Left lung (tissue), 10 donors: ENCODE results near the gene CTBP1. TPM values are rescaled to one million over a fixed set of nuclear protein-coding genes. Genes with fewer than 3 reads are reported as not detected.

Experiments
- ATAC-seq: fragments of 200-7000 bp; cut with Tn5 transposase; one replicate; pipeline ENCODE4 v1.9.1; 2020; ENCODE audit warnings: moderate library complexity
- DNase-seq, 4 donors: peaks; one replicate each; pipeline ENCODE4 v3.0.0-alpha.2; 2013 to 2020
- H3K27ac ChIP-seq, 2 donors: fragments of 200-600 bp; sonication (generic) in 1 of 2; one replicate each; pipeline versions ENCODE4 v1.5.0 to v1.8.0; 2020 to 2021
- H3K27me3 ChIP-seq, 2 donors: fragments of 200-600 bp; sonication (generic) in 1 of 2; one replicate each; pipeline versions ENCODE4 v1.5.0 to v1.8.0; 2020 to 2021
- H3K36me3 ChIP-seq, 2 donors: fragments of 200-600 bp; sonication (generic) in 1 of 2; one replicate each; pipeline versions ENCODE4 v1.5.0 to v1.8.0; 2020 to 2021
- H3K4me1 ChIP-seq, 2 donors: fragments of 200-600 bp; one replicate each; pipeline ENCODE4 v1.8.0; 2021
- H3K4me3 ChIP-seq, 2 donors: fragments of 200-600 bp; sonication (generic) in 1 of 2; one replicate each; pipeline versions ENCODE4 v1.5.0 to v1.8.0; 2020 to 2021; ENCODE audit warnings: mild to moderate bottlenecking in 1 of 2
- H3K9me3 ChIP-seq, 2 donors: fragments of 200-600 bp; sonication (generic) in 1 of 2; one replicate each; pipeline versions ENCODE4 v1.5.0 to v1.8.0; 2020 to 2021
- CTCF ChIP-seq, 2 donors: fragments of 200-600 bp; sonication (generic) in 1 of 2; IDR thresholded peaks; one replicate each; pipeline versions ENCODE4 v1.5.0 to v1.8.0; 2021; ENCODE audit warnings: antibody characterized with exemption in 2 of 2
- intact Hi-C, 2 donors: fragments of 100-400 bp; cut with DNase I; formaldehyde crosslinking; loops; one replicate each; pipeline versions ENCODE4 v1.11.2 to v1.14.2; 2022
- polyA plus RNA-seq, 6 donors: library from polyadenylated mRNA; unstranded; fragments of 120-200 nt; gene quantifications; one replicate each; pipeline ENCODE4 v1.2.1, GENCODE V29; 2013; ENCODE audit not compliant: insufficient read length in 6 of 6
- total RNA-seq, 2 donors: library from RNA; stranded (reverse); fragmentation: NEBNext Ultra II Directional; extraction: Animal tissue kit (Norgen Biotek cat#: 25700); gene quantifications; one replicate each; pipeline ENCODE4 v1.2.1, GENCODE V29; 2021
- donor health status: DM: no; HTN: yes; CAD: no.
- donor health status: DM: no; HTN: no; CAD: no.

CTBP1 gene
- total and polyA plus RNA-seq, 8 donors, result 93.9 to 167 (median 122) TPM

- H3K27me3 ChIP-seq, result no peaks in the 10 kb centered on the region
- intact Hi-C loops, result loop anchor here in 1 of 2 donors (10.0 kb wide), 1 partner anchor 89 kb away; the partner anchor contains the start of gene UVSSA
- no peak for ATAC-seq
- H3K4me3 ChIP-seq, result no peak overlapping the region
- H3K36me3 ChIP-seq, result no peaks in the 10 kb centered on the region
- TF ChIP-seq CTCF (IDR thresholded peaks at IDR 0.05), result no peak
- peaks cover 0 to 6% of the 10 kb centered on the region in 2 donors for H3K4me1 ChIP-seq
- no peak for DNase-seq
- peaks cover 0 to 15% of the 10 kb centered on the region in 2 donors for H3K9me3 ChIP-seq
- no peak overlapping the region for H3K27ac ChIP-seq
Observed at GRCh38 chr4:1255699-1256098, 6.8 kb upstream of the CTBP1 start.

GRCh38 chr4:1255151-1255550 is 6.2 kb upstream of the CTBP1 start:
- DNase-seq (no peak), ATAC-seq (no peak)
- H3K36me3 ChIP-seq, result no peaks in the 10 kb centered on the region
- H3K4me3 ChIP-seq, result no peak overlapping the region
- peaks cover 0 to 15% of the 10 kb centered on the region in 2 donors for H3K9me3 ChIP-seq
- H3K27me3 ChIP-seq, result no peaks in the 10 kb centered on the region
- H3K4me1 ChIP-seq, result peaks cover 5 to 12% of the 10 kb centered on the region in 2 donors
- intact Hi-C loops, result loop anchor here in 1 of 2 donors (10.0 kb wide), 1 partner anchor 90 kb away; the partner anchor contains the start of gene UVSSA
- TF ChIP-seq CTCF (IDR thresholded peaks at IDR 0.05), result no peak
- no peak overlapping the region for H3K27ac ChIP-seq

- ATAC-seq, result no peak
- Histone ChIP-seq H3K9me3 (peaks cover 0 to 15% of the 10 kb centered on the region in 2 donors), H3K27me3 (no peaks in the 10 kb centered on the region), H3K4me1 (peaks cover 7 to 21% of the 10 kb centered on the region in 2 donors), H3K36me3 (no peaks in the 10 kb centered on the region), H3K27ac (no peak overlapping the region), H3K4me3 (no peak overlapping the region)
- DNase-seq, result no peak
- no peak for TF ChIP-seq CTCF (IDR thresholded peaks at IDR 0.05)
- intact Hi-C loops, result loop anchor here in 1 of 2 donors (10.0 kb wide), 1 partner anchor 91 kb away; the partner anchor contains the start of gene UVSSA
Observed at GRCh38 chr4:1253831-1254230, 4.9 kb upstream of the CTBP1 start.

GRCh38 chr4:1252928-1253492 is 4.1 kb upstream of the CTBP1 start:
- Histone ChIP-seq H3K36me3 (no peaks in the 10 kb centered on the region), H3K9me3 (peaks cover 0 to 15% of the 10 kb centered on the region in 2 donors), H3K27me3 (no peaks in the 10 kb centered on the region), H3K27ac (no peak overlapping the region), H3K4me1 (peaks cover 7 to 21% of the 10 kb centered on the region in 2 donors), H3K4me3 (no peak overlapping the region)
- no peak for TF ChIP-seq CTCF (IDR thresholded peaks at IDR 0.05)
- no peak for DNase-seq
- intact Hi-C loops, result loop anchor here in 1 of 2 donors (10.0 kb wide), 1 partner anchor 92 kb away; the partner anchor contains the start of gene UVSSA
- no peak for ATAC-seq

GRCh38 chr4:1251773-1252066 is 2.8 kb upstream of the CTBP1 start:
- Histone ChIP-seq H3K27me3 (no peaks in the 10 kb centered on the region), H3K36me3 (no peaks in the 10 kb centered on the region), H3K27ac (no peak overlapping the region), H3K4me1 (peaks cover 13 to 29% of the 10 kb centered on the region in 2 donors), H3K4me3 (no peak overlapping the region), H3K9me3 (peaks cover 0 to 15% of the 10 kb centered on the region in 2 donors)
- DNase-seq (no peak), ATAC-seq (no peak)
- no peak for TF ChIP-seq CTCF (IDR thresholded peaks at IDR 0.05)
- intact Hi-C loops, result loop anchor here in 1 of 2 donors (10.0 kb wide), 1 partner anchor 93 kb away; the partner anchor contains the start of gene UVSSA
